Vagina (tissue), 2 donors: ENCODE data around the gene YBX2. TPM values are rescaled to one million over a fixed set of nuclear protein-coding genes. Genes with fewer than 3 reads are reported as not detected.

ENCODE experiments used
- DNase-seq, 2 donors: peaks; one replicate each; pipeline ENCODE4 v3.0.0-alpha.2; 2017; ENCODE audit errors: extremely low spot score in 2 of 2
- H3K27ac ChIP-seq: fragments of 200-600 bp; sonication (generic); one replicate; pipeline ENCODE4 v1.5.1; 2019
- H3K27me3 ChIP-seq: fragments of 200-600 bp; sonication (generic); one replicate; pipeline ENCODE4 v1.5.1; 2019
- H3K36me3 ChIP-seq, 2 donors: fragments of 200-600 bp; sonication (generic); one replicate each; pipeline ENCODE4 v1.5.1; 2017 to 2019
- H3K4me1 ChIP-seq: fragments of 200-600 bp; sonication (generic); one replicate; pipeline ENCODE4 v1.5.1; 2019
- H3K4me3 ChIP-seq, 2 donors: fragments of 200-600 bp; sonication (generic); 1 replicate in 1 of 2; 2 replicates in 1 of 2; pipeline ENCODE4 v1.5.1; 2016 to 2019
- H3K9me3 ChIP-seq: fragments of 200-600 bp; sonication (generic); one replicate; pipeline ENCODE4 v1.5.1; 2019
- CTCF ChIP-seq, 3 experiments: fragments of 450-650 bp in 2 of 3; fragments of 200-600 bp in 1 of 3; sonication (generic) in 1 of 3; IDR thresholded peaks; one replicate each; pipeline ENCODE4 v1.5.1; 2017 to 2019; ENCODE audit warnings: antibody characterized with exemption in 3 of 3, mild to moderate bottlenecking in 2 of 3, moderate library complexity in 2 of 3
- POLR2A ChIP-seq, 2 donors: fragments of 450-650 bp; IDR thresholded peaks; one replicate each; pipeline ENCODE4 v1.6.1; 2017; ENCODE audit warnings: antibody characterized with exemption in 2 of 2, mild to moderate bottlenecking in 2 of 2, moderate library complexity in 2 of 2
- POLR2AphosphoS5 ChIP-seq, 2 donors: sonication (generic); formaldehyde crosslinking; IDR thresholded peaks; one replicate each; pipeline ENCODE4 v1.9.0; 2017; ENCODE audit warnings: antibody characterized with exemption in 2 of 2, mild to moderate bottlenecking in 2 of 2, low read depth in 1 of 2; ENCODE audit not compliant: insufficient read depth in 1 of 2
- intact Hi-C: fragments of 100-400 bp; cut with DNase I; formaldehyde crosslinking; loops from one replicate; pipeline ENCODE4 v1.15.1; 2023
- total RNA-seq: library from RNA; depleted of rRNA; stranded (reverse); fragments of >200 nt; gene quantifications from one replicate; pipeline ENCODE4 v1.2.3, GENCODE V29; 2016

Gene YBX2
- total RNA-seq, 1 donor from 2014 or later = 0.25 TPM

DNA sequence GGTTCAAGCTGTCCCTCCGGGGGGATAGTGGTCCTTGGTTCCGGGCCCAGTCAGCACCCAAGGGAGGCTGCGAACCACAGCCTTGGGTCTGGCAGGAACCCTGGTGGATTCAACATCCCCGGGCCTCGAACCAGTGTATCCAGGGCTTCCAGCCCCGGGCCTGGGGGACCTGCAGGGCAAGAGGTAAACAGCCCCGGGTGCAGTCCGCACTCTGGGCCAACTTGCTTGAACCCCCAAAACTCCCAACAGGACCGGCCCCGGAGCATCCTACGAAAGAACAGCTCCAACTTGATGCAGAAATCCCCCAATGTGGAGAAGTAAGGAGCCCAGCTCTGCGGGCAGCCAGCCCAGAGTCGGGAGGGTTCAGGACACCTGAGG lies 36.2 kb upstream of the YBX2 start:
- H3K27me3 ChIP-seq = no peaks in the 10 kb centered on the region
- intact Hi-C loops = no loop called here
- peaks cover 22% of the 10 kb centered on the region for H3K4me1 ChIP-seq
- DNase-seq = no peak
- H3K27ac ChIP-seq = peak overlapping the region; percentile 82
- TF ChIP-seq POLR2A (IDR thresholded peaks at IDR 0.05) (no peak), POLR2AphosphoS5 (IDR thresholded peaks at IDR 0.05; ENCODE audit: insufficient read depth in 1 of 2, low read depth in 1 of 2) (no peak), CTCF (IDR thresholded peaks at IDR 0.05) (no peak)
- H3K36me3 ChIP-seq = peaks cover 0 to under 1% of the 10 kb centered on the region in 2 donors
- peak overlapping the region; percentile 70 to 99 for H3K4me3 ChIP-seq
- H3K9me3 ChIP-seq = no peaks in the 10 kb centered on the region

DNA sequence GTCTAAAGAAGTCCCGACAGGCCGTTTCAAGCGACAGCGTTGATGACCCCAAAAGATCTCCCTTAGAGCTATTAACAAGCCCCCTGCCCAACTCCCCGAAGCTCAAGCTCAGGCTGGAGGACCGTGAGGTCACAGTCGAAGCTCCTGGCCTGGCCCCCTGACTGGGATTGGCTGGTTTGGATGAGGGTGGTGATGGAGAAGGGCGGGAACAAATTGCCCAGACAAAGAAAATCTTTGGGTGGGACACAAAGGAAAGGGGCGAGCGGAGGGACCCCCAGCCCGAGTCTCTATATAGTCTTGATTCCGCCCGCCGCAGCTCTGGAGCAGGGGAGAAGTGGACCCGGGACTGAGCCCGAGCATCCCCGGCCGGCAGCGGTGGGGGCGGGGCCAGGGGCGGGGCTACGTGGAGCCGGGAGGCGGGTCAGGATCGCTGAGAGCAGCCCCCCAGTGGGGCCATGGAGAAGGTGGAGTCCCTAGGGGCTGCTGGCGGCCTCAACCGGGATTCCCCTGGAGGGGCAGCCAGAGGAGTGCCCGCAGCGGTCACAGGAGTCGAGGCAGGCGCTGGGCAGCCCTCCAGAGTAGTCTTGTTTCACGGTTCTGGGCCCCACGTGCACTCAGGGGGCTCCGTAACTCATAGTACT lies 35.7 kb upstream of the YBX2 start:
- intact Hi-C loops = no loop called here
- peak overlapping the region; percentile 70 to 99 for H3K4me3 ChIP-seq
- H3K9me3 ChIP-seq = no peaks in the 10 kb centered on the region
- no peak for DNase-seq
- no peak for TF ChIP-seq POLR2AphosphoS5 (IDR thresholded peaks at IDR 0.05; ENCODE audit: insufficient read depth in 1 of 2, low read depth in 1 of 2)
- TF ChIP-seq POLR2A (IDR thresholded peaks at IDR 0.05) = no peak
- no peak for TF ChIP-seq CTCF (IDR thresholded peaks at IDR 0.05)
- peaks cover 22% of the 10 kb centered on the region for H3K4me1 ChIP-seq
- peak overlapping the region; percentile 82 for H3K27ac ChIP-seq
- no peaks in the 10 kb centered on the region for H3K27me3 ChIP-seq
- H3K36me3 ChIP-seq = peaks cover 0 to 6% of the 10 kb centered on the region in 2 donors

- intact Hi-C loops = no loop called here
- Histone ChIP-seq H3K36me3 (peaks cover 0 to 12% of the 10 kb centered on the region in 2 donors), H3K27me3 (no peaks in the 10 kb centered on the region), H3K4me3 (peak overlapping the region; percentile 70 to 99), H3K9me3 (no peaks in the 10 kb centered on the region), H3K27ac (peak overlapping the region; percentile 82), H3K4me1 (peaks cover 22% of the 10 kb centered on the region)
- DNase-seq = peak in 1 of 2 donors; percentile 99
- TF ChIP-seq POLR2A (IDR thresholded peaks at IDR 0.05) (peak in 1 of 2 donors; percentile 83), CTCF (IDR thresholded peaks at IDR 0.05) (no peak), POLR2AphosphoS5 (IDR thresholded peaks at IDR 0.05; ENCODE audit: insufficient read depth in 1 of 2, low read depth in 1 of 2) (peak; percentile 95 to 98)
Observed at GRCh38 chr17:7329374-7329996, 35.0 kb upstream of the YBX2 start.

DNA sequence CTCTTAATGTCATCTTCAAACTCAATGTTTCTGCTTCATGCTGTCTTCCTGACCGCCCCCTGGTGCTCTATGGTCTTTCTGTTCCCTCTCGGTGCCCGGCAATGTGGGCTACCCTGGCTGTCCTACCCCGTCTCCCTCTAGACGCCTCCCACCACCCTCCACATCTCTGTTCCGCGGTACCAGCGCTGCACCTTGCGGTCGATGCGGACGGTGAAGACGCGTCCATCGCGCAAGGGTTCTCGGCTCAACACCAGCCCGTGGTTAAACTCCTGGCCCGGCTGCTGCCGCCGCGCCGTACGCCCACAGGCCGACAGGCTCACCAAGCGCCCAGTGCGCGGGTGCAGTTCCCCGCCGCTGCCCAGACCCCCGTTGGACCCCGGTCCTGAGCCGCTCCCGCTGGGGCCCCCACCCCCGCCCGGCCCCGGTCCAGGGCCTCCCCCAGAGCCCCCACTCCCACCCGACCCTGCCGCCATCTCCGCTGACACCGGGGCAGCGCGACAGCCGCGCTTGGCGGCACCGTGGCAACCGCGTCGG lies 34.5 kb upstream of the YBX2 start, which contains the start of gene NEURL4:
NEURL4 (minus strand) TSS at position 496 of the 534 bp plus-strand sequence; CDS start at position 473, 23 bp downstream.
- peaks cover 0 to 15% of the 10 kb centered on the region in 2 donors for H3K36me3 ChIP-seq
- peaks cover 22% of the 10 kb centered on the region for H3K4me1 ChIP-seq
- H3K9me3 ChIP-seq = no peaks in the 10 kb centered on the region
- peak within 1 kb of the TSS; percentile 70 to 99 for H3K4me3 ChIP-seq
- no peak for DNase-seq
- TF ChIP-seq POLR2AphosphoS5 (IDR thresholded peaks at IDR 0.05; ENCODE audit: insufficient read depth in 1 of 2, low read depth in 1 of 2) (no peak), POLR2A (IDR thresholded peaks at IDR 0.05) (no peak), CTCF (IDR thresholded peaks at IDR 0.05) (no peak)
- no peaks in the 10 kb centered on the region for H3K27me3 ChIP-seq
- H3K27ac ChIP-seq = peak within 1 kb of the TSS; percentile 82
- intact Hi-C loops = no loop called here
